Type B pancreatic cell (in vitro differentiated cells): Measurements from ENCODE around the gene CAMK2N2. TPM values are rescaled to one million over a fixed set of nuclear protein-coding genes. Genes with fewer than 3 reads are reported as not detected.

ENCODE experiments used
- DNase-seq: peaks from one replicate; pipeline ENCODE4 v3.0.0; 2021; ENCODE audit warnings: mixed read lengths; ENCODE audit not compliant: unreplicated experiment; ENCODE audit errors: extremely low spot score
- H3K27ac Mint-ChIP-seq: 2 replicates; pipeline ENCODE4 v1.8.0; 2021; ENCODE audit warnings: mild to moderate bottlenecking, mixed read lengths
- H3K27me3 Mint-ChIP-seq: 2 replicates; pipeline ENCODE4 v1.8.0; 2021; ENCODE audit warnings: mixed read lengths
- H3K36me3 Mint-ChIP-seq: 2 replicates; pipeline ENCODE4 v1.8.0; 2021; ENCODE audit warnings: mixed read lengths
- H3K4me1 Mint-ChIP-seq: one replicate; pipeline ENCODE4 v1.8.0; 2021; ENCODE audit warnings: mixed read lengths; ENCODE audit not compliant: unreplicated experiment
- H3K4me3 Mint-ChIP-seq: 2 replicates; pipeline ENCODE4 v1.8.0; 2021; ENCODE audit warnings: mild to moderate bottlenecking, mixed read lengths
- H3K9me3 Mint-ChIP-seq: 2 replicates; pipeline ENCODE4 v1.8.0; 2021; ENCODE audit warnings: mixed read lengths
- CTCF ChIP-seq: fragments of 200-600 bp; sonication (generic); conservative IDR thresholded peaks from 2 replicates; pipeline ENCODE4 v1.5.0; 2021; ENCODE audit warnings: antibody characterized with exemption, mild to moderate bottlenecking
- total RNA-seq: library from RNA; stranded (reverse); gene quantifications from 2 replicates; pipeline ENCODE4 v1.2.1, GENCODE V29; 2021; ENCODE audit warnings: low replicate concordance

CAMK2N2 gene
- total RNA-seq, 1 donor from 2014 or later, result 1.9 TPM

DNA sequence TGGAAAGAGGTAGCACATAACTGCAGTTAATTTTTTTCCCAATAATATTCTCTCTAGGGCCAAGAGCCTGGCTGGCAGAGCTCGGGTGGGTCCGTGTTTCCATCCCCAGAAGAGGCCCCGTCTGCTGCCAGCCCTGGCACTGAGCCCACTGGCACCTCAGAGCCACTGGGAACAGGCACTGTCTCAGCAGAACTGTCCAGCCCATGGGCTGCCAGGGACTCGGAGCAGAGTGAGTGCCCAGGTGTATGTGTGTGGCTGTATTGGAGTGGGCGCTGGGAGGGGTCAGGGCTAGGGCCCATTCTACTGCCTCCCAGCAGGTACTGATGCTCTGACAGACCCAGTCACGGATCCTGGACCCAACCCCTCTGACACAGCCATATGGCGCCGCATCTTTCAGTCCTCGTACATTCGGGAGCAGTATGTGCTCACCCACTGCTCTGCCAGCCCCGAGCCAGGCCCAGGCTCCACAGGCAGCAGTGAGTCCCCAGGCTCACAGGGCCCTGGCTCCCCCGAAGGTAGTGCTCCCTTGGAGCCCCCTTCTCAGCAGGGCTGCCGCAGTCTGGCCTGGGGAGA lies 23.0 kb downstream of the CAMK2N2 start:
- TF ChIP-seq CTCF, result no peak
- H3K9me3 Mint-ChIP-seq, result no peaks in the 10 kb centered on the region
- H3K27ac Mint-ChIP-seq, result no peak overlapping the region
- H3K27me3 Mint-ChIP-seq, result peaks cover 31% of the 10 kb centered on the region
- H3K4me3 Mint-ChIP-seq, result no peak overlapping the region
- peaks cover 4% of the 10 kb centered on the region for H3K36me3 Mint-ChIP-seq
- no peaks in the 10 kb centered on the region for H3K4me1 Mint-ChIP-seq
- no peak for DNase-seq

DNA sequence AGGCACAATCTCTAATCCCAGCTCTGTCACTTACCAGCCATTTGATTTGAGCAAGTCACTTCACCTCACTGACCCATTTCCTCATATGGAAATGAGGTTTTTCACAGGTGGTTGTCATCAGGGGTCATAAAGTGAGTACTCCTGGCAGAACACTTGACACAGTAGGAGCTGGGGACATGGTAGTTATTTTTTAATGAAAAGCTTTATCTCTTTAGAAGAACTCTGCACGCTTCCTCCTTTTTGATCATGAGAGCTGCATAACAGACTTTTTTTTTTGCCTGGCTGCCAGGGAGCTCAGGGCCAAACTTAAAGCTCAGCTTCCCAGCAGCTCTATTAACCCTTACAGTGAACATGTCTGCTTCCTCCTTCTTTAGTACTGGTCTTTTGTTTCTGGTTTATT lies 23.5 kb downstream of the CAMK2N2 start:
- H3K27ac Mint-ChIP-seq, result no peak overlapping the region
- no peak for TF ChIP-seq CTCF
- DNase-seq, result no peak
- peaks cover 34% of the 10 kb centered on the region for H3K27me3 Mint-ChIP-seq
- H3K4me3 Mint-ChIP-seq, result no peak overlapping the region
- no peaks in the 10 kb centered on the region for H3K4me1 Mint-ChIP-seq
- H3K36me3 Mint-ChIP-seq, result peaks cover 2% of the 10 kb centered on the region
- no peaks in the 10 kb centered on the region for H3K9me3 Mint-ChIP-seq

GRCh38 chr3:184237211-184237610 lies 24.1 kb downstream of the CAMK2N2 start:
- H3K4me3 Mint-ChIP-seq, result no peak overlapping the region

DNA sequence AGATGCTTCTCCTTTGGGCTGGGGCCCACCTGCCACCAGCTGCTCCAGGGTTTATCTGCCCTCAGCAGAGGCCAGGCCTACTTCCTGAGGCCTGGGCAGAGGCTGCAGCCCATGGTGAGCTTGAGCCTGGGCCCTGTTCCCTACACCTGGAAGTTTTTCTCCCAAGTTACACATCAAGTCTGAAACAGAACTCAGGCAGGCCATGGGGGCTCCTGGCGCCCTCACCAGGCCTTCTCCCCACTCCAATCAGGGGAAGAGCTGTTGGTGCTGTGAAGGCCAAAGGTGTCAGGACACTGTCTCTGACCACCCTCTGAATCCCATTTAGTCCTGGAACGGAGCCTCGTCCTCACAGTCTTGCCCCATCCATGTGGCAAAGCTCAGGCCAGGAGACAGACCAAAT lies 24.7 kb downstream of the CAMK2N2 start:
- DNase-seq, result no peak
- no peak for TF ChIP-seq CTCF

More at GRCh38 chr3:184237211-184237610, 24.1 kb downstream of the CAMK2N2 start:
- Mint-ChIP-seq H3K36me3 (no peaks in the 10 kb centered on the region), H3K27me3 (peaks cover 40% of the 10 kb centered on the region), H3K27ac (peak overlapping the region; percentile 34), H3K9me3 (no peaks in the 10 kb centered on the region), H3K4me1 (no peaks in the 10 kb centered on the region)
- no peak for DNase-seq
- no peak for TF ChIP-seq CTCF

GRCh38 chr3:184236033-184236410 lies 25.3 kb downstream of the CAMK2N2 start:
- Mint-ChIP-seq H3K27ac (no peak overlapping the region), H3K36me3 (no peaks in the 10 kb centered on the region), H3K9me3 (no peaks in the 10 kb centered on the region), H3K4me3 (no peak overlapping the region), H3K4me1 (peaks cover 5% of the 10 kb centered on the region), H3K27me3 (peaks cover 52% of the 10 kb centered on the region)
- no peak for TF ChIP-seq CTCF
- no peak for DNase-seq

More for the DNA sequence above, 24.7 kb downstream of the CAMK2N2 start:
- peaks cover 46% of the 10 kb centered on the region for H3K27me3 Mint-ChIP-seq
- no peaks in the 10 kb centered on the region for H3K4me1 Mint-ChIP-seq
- no peaks in the 10 kb centered on the region for H3K36me3 Mint-ChIP-seq
- no peak overlapping the region for H3K27ac Mint-ChIP-seq
- no peaks in the 10 kb centered on the region for H3K9me3 Mint-ChIP-seq
- H3K4me3 Mint-ChIP-seq, result no peak overlapping the region
